Body of pancreas (tissue), 4 donors: ENCODE measurements around the gene CAPN12.

Experiments
- CTCF ChIP-seq, 7 experiments: fragments of 450-650 bp in 4 of 7; fragments of 200-600 bp in 3 of 7; sonication (generic) in 3 of 7; IDR thresholded peaks; one replicate each; pipeline ENCODE4 v1.5.1; 2016 to 2019; ENCODE audit warnings: antibody characterized with exemption in 7 of 7
- POLR2A ChIP-seq, 3 donors: fragments of 450-650 bp; IDR thresholded peaks; one replicate each; pipeline ENCODE4 v1.6.1; 2016; ENCODE audit warnings: antibody characterized with exemption in 3 of 3, mild to moderate bottlenecking in 2 of 3

- no peak for TF ChIP-seq CTCF (IDR thresholded peaks at IDR 0.05)
- no peak for TF ChIP-seq POLR2A (IDR thresholded peaks at IDR 0.05)
These were observed 31.0 kb downstream of the CAPN12 start for GRCh38 chr19:38713227-38713649.
